Psoas muscle (tissue), 8 donors: Measurements from ENCODE around the gene FOLR3. TPM values are rescaled to one million over a fixed set of nuclear protein-coding genes. Genes with fewer than 3 reads are reported as not detected.
"Not testable (repeated sequence)": the region's sequence is repeated elsewhere in the genome, so short reads cannot be mapped to it uniquely, and the experiment has no call there.

Experiments used
- ATAC-seq, 4 donors: fragments of 200-7000 bp; cut with Tn5 transposase; one replicate each; pipeline ENCODE4 v1.9.1; 2020; ENCODE audit warnings: moderate library complexity in 3 of 4, mild to moderate bottlenecking in 2 of 4
- DNase-seq, 2 donors: peaks; one replicate each; pipeline ENCODE4 v3.0.0-alpha.2; 2020
- H3K27ac ChIP-seq: fragments of 200-600 bp; one replicate; pipeline ENCODE4 v1.8.0; 2022
- H3K27me3 ChIP-seq, 3 donors: fragments of 200-600 bp in 1 of 3; one replicate each; pipeline versions ENCODE4 v1.6.1 to v1.8.0; 2013 to 2022; ENCODE audit warnings: low read length in 2 of 3, mild to moderate bottlenecking in 2 of 3, moderate library complexity in 1 of 3; ENCODE audit not compliant: insufficient read depth in 3 of 3
- H3K36me3 ChIP-seq, 2 donors: fragments of 200-600 bp in 1 of 2; one replicate each; pipeline versions ENCODE4 v1.6.1 to v1.8.0; 2013 to 2022; ENCODE audit warnings: low read depth in 1 of 2, mild to moderate bottlenecking in 1 of 2, moderate library complexity in 1 of 2; ENCODE audit not compliant: insufficient read depth in 1 of 2
- H3K4me1 ChIP-seq: fragments of 200-600 bp; one replicate; pipeline ENCODE4 v1.8.0; 2022
- H3K4me3 ChIP-seq: fragments of 200-600 bp; one replicate; pipeline ENCODE4 v1.8.0; 2022; ENCODE audit warnings: mild to moderate bottlenecking
- H3K9me3 ChIP-seq: fragments of 200-600 bp; one replicate; pipeline ENCODE4 v1.8.0; 2022
- CTCF ChIP-seq: fragments of 200-600 bp; IDR thresholded peaks from one replicate; pipeline ENCODE4 v1.8.0; 2022; ENCODE audit warnings: antibody characterized with exemption
- WGBS, 3 donors: extraction: QIAGEN DNeasy Blood & Tissue Kit; methylation state at CpG; one replicate each; pipeline versions ENCODE4 v1.1.6 to v1.1.7; 2013; 5-methylcytosine and 5-hydroxymethylcytosine counted together
- intact Hi-C, 2 donors: fragments of 100-400 bp; cut with DNase I; formaldehyde crosslinking; loops; one replicate each; pipeline versions ENCODE4 v1.11.0 to v1.14.2; 2022
- polyA plus RNA-seq, 3 donors: library from polyadenylated mRNA; stranded (reverse); fragments of 200-250 nt; gene quantifications; one replicate each; pipeline ENCODE4 v1.2.3, GENCODE V29; 2013
- total RNA-seq, 4 donors: library from RNA; stranded (reverse); fragmentation: NEBNext Ultra II Directional in 2 of 4; extraction: Animal tissue kit (Norgen Biotek cat#: 25700) in 2 of 4; gene quantifications; one replicate each; pipeline versions ENCODE4 v1.2.1 to v1.2.4, GENCODE V29; 2021 to 2023
- donor health status: healthy with polysubstance abuse.
- donor health status: DM: no; HTN: no; CAD: no; lungs with moderate emphysema.
- donor health status: Bipolar disorder and iron deficiency.
- donor health status: healthy.
- donor health status: DM: yes; HTN: yes; CAD: no.
- donor health status: DM: no; HTN: no; CAD: no.
- donor health status: DM: no; HTN: no; CAD: no.
- donor health status: DM: yes; HTN: yes; CAD: no.

FOLR3 gene
- total and polyA plus RNA-seq, 7 donors: 0.09 to 0.58 TPM; not detected in 5

GRCh38 chr11:72150882-72151281 is 15.4 kb downstream of the FOLR3 start:
- ATAC-seq: no peak
- Histone ChIP-seq H3K36me3 (no peaks in the 10 kb centered on the region), H3K27ac (no peak overlapping the region), H3K4me3 (no peak overlapping the region), H3K4me1 (no peaks in the 10 kb centered on the region), H3K9me3 (no peaks in the 10 kb centered on the region), H3K27me3 (no peaks in the 10 kb centered on the region)
- no peak for DNase-seq
- intact Hi-C loops: no loop called here
- no peak for TF ChIP-seq CTCF
- WGBS, 3 donors: 70 to 80% (median 79%) methylated on average over 4 of the region's 4 CpGs

GRCh38 chr11:72153874-72154273 is 18.3 kb downstream of the FOLR3 start:
- H3K27me3 ChIP-seq, H3K9me3 ChIP-seq, ATAC-seq, H3K4me3 ChIP-seq, intact Hi-C loops, DNase-seq, H3K27ac ChIP-seq, H3K36me3 ChIP-seq, H3K4me1 ChIP-seq: not testable (repeated sequence)
- WGBS, 3 donors: 79 to 90% (median 90%) methylated on average over 6 of the region's 6 CpGs

GRCh38 chr11:72154816-72155215 is 19.3 kb downstream of the FOLR3 start:
- H3K9me3 ChIP-seq: no peaks in the 10 kb centered on the region
- no peaks in the 10 kb centered on the region for H3K27me3 ChIP-seq
- no peak overlapping the region for H3K4me3 ChIP-seq
- H3K36me3 ChIP-seq: no peaks in the 10 kb centered on the region
- intact Hi-C loops: no loop called here
- DNase-seq: no peak
- ATAC-seq: no peak
- H3K4me1 ChIP-seq: no peaks in the 10 kb centered on the region
- no peak for TF ChIP-seq CTCF
- WGBS, 3 donors: 83 to 87% (median 84%) methylated on average over 3 of the region's 3 CpGs
- H3K27ac ChIP-seq: no peak overlapping the region

- no peak overlapping the region for H3K4me3 ChIP-seq
- ATAC-seq (no peak), DNase-seq (no peak)
- no peaks in the 10 kb centered on the region for H3K9me3 ChIP-seq
- WGBS, 3 donors: 81 to 91% (median 90%) methylated on average over 4 of the region's 4 CpGs
- H3K4me1 ChIP-seq: no peaks in the 10 kb centered on the region
- intact Hi-C loops: no loop called here
- no peak for TF ChIP-seq CTCF
- peaks cover 0 to 2% (median 0%) of the 10 kb centered on the region in 3 donors for H3K27me3 ChIP-seq
- H3K27ac ChIP-seq: no peak overlapping the region
- H3K36me3 ChIP-seq: no peaks in the 10 kb centered on the region
These were observed 20.2 kb downstream of the FOLR3 start for GRCh38 chr11:72155751-72156150.

- no peak overlapping the region for H3K4me3 ChIP-seq
- 80 to 91% (median 80%) methylated on average over 4 of the region's 4 CpGs for WGBS, 3 donors
- H3K27ac ChIP-seq: no peak overlapping the region
- H3K9me3 ChIP-seq: no peaks in the 10 kb centered on the region
- H3K36me3 ChIP-seq: no peaks in the 10 kb centered on the region
- ATAC-seq (no peak), DNase-seq (no peak)
- peaks cover 0 to 2% (median 0%) of the 10 kb centered on the region in 3 donors for H3K27me3 ChIP-seq
- no peak for TF ChIP-seq CTCF
- H3K4me1 ChIP-seq: no peaks in the 10 kb centered on the region
- intact Hi-C loops: no loop called here
These were observed 21.6 kb downstream of the FOLR3 start for GRCh38 chr11:72157131-72157530.
